H1 (cell line): ENCODE data around the gene NWD2. TPM values are rescaled to one million over a fixed set of nuclear protein-coding genes. Genes with fewer than 3 reads are reported as not detected.

Experiments
- CTCF ChIA-PET: fragments of 300-600 bp; sonication (Branson Sonifier 250); formaldehyde crosslinking; loops from one replicate; lab custom pipeline; 2021; ENCODE audit not compliant: partially characterized antibody; lab: Charles Lee
- POLR2A ChIA-PET: fragments of 300-600 bp; sonication (Branson Sonifier 250); formaldehyde crosslinking; loops from one replicate; lab custom pipeline; 2021; ENCODE audit warnings: inconsistent platforms; ENCODE audit not compliant: partially characterized antibody; lab: Charles Lee
- DNase-seq, 2 experiments: peaks; one replicate each; pipeline versions ENCODE4 v3.0.0 to v3.0.0-alpha.2; 2010 to 2022; ENCODE audit warnings: low spot score in 2 of 2, low read depth in 1 of 2, mixed read lengths in 1 of 2
- FAIRE-seq: peaks from 2 replicates; lab custom pipeline; 2011; peaks lifted over from hg19 to GRCh38; lab: Jason Lieb, UNC
- H2AFZ ChIP-seq: 2 replicates; pipeline ENCODE4 v1.8.1; 2012; ENCODE audit warnings: low read length, inconsistent platforms
- H2AK5ac ChIP-seq: 2 replicates; pipeline ENCODE4 v1.6.1; 2013; ENCODE audit warnings: low read depth, low read length
- H2BK120ac ChIP-seq: replicated peaks from 2 replicates; pipeline ENCODE3; 2013; ENCODE audit warnings: low read depth, low read length, inconsistent platforms
- H2BK12ac ChIP-seq: 2 replicates; pipeline ENCODE4 v1.6.1; 2013; ENCODE audit warnings: low read depth, low read length
- H2BK15ac ChIP-seq: 2 replicates; pipeline ENCODE4 v1.6.1; 2013; ENCODE audit warnings: low read length
- H2BK20ac ChIP-seq: 2 replicates; pipeline ENCODE4 v1.6.1; 2013; ENCODE audit warnings: low read length
- H2BK5ac ChIP-seq: 2 replicates; pipeline ENCODE4 v1.6.1; 2013; ENCODE audit warnings: low read depth, low read length
- H3K14ac ChIP-seq: 2 replicates; pipeline ENCODE4 v1.6.1; 2013; ENCODE audit warnings: inconsistent platforms; ENCODE audit not compliant: insufficient read length
- H3K18ac ChIP-seq: 2 replicates; pipeline ENCODE4 v1.6.1; 2013; ENCODE audit warnings: low read length; ENCODE audit errors: extremely low read depth
- H3K23ac ChIP-seq: 2 replicates; pipeline ENCODE4 v1.6.1; 2013; ENCODE audit warnings: inconsistent platforms; ENCODE audit not compliant: insufficient read length
- H3K23me2 ChIP-seq: 2 replicates; pipeline ENCODE4 v1.6.1; 2013; ENCODE audit warnings: low read depth, low read length
- H3K27ac ChIP-seq: 2 replicates; pipeline ENCODE4 v1.6.1; 2011; ENCODE audit warnings: low read depth, low read length, inconsistent platforms
- H3K27me3 ChIP-seq, 4 experiments: replicated peaks in 1 of 4; 1 replicate in 1 of 4; 2 replicates in 3 of 4; pipeline versions ENCODE4 v1.6.1 to v1.8.1; 2011 to 2013; ENCODE audit warnings: low read length in 3 of 4, mild to moderate bottlenecking in 3 of 4, inconsistent platforms in 2 of 4, mixed read lengths in 2 of 4, moderate library complexity in 1 of 4; ENCODE audit not compliant: control insufficient read depth in 3 of 4, insufficient read depth in 3 of 4; ENCODE audit errors: extremely low read depth in 1 of 4
- H3K36me3 ChIP-seq, 4 experiments: 2 replicates each; pipeline versions ENCODE4 v1.6.1 to v1.8.1; 2011 to 2013; ENCODE audit warnings: mild to moderate bottlenecking in 4 of 4, low read length in 3 of 4, moderate library complexity in 2 of 4, control low read depth in 1 of 4, inconsistent platforms in 1 of 4; ENCODE audit not compliant: insufficient read depth in 4 of 4, control insufficient read depth in 2 of 4
- H3K4ac ChIP-seq: replicated peaks from 2 replicates; pipeline ENCODE3; 2013; ENCODE audit warnings: low read length, low read depth, mixed read lengths, inconsistent platforms; ENCODE audit not compliant: insufficient read length
- H3K4me1 ChIP-seq, 4 experiments: replicated peaks in 1 of 4; 1 replicate in 1 of 4; 2 replicates in 3 of 4; pipeline versions ENCODE4 v1.6.1 to v1.8.1; 2011 to 2013; ENCODE audit warnings: low read length in 3 of 4, inconsistent platforms in 2 of 4, mixed read lengths in 1 of 4; ENCODE audit not compliant: insufficient read depth in 4 of 4, control insufficient read depth in 3 of 4
- H3K4me2 ChIP-seq, 2 experiments: 2 replicates each; pipeline versions ENCODE4 v1.6.1 to v1.8.1; 2011 to 2013; ENCODE audit warnings: low read depth in 2 of 2, low read length in 2 of 2, control low read depth in 1 of 2, inconsistent platforms in 1 of 2, mild to moderate bottlenecking in 1 of 2; ENCODE audit not compliant: insufficient read depth in 1 of 2
- H3K4me3 ChIP-seq, 4 experiments: fragments of 200-600, 300-600 bp in 1 of 4; sonication (generic), shearing (Covaris generic), sonication (Bioruptor Twin) in 1 of 4; 2 replicates each; pipeline versions ENCODE4 v1.5.1 to v1.8.1; 2011 to 2016; ENCODE audit warnings: low read length in 4 of 4, low read depth in 3 of 4, control low read depth in 2 of 4, inconsistent platforms in 2 of 4, mild to moderate bottlenecking in 2 of 4, mixed read lengths in 1 of 4, moderate library complexity in 1 of 4; ENCODE audit not compliant: insufficient read depth in 2 of 4; ENCODE audit errors: extremely low read depth in 1 of 4
- H3K56ac ChIP-seq: replicated peaks from 2 replicates; pipeline ENCODE3; 2013; ENCODE audit warnings: low read depth, mild to moderate bottlenecking, mixed read lengths, low read length, inconsistent platforms; ENCODE audit not compliant: insufficient read length
- H3K79me1 ChIP-seq: 2 replicates; pipeline ENCODE4 v1.6.1; 2013; ENCODE audit warnings: low read depth, low read length, control low read depth
- H3K79me2 ChIP-seq, 2 experiments: 2 replicates each; pipeline versions ENCODE4 v1.6.1 to v1.8.1; 2012 to 2013; ENCODE audit warnings: low read length in 2 of 2, mild to moderate bottlenecking in 2 of 2, inconsistent platforms in 1 of 2; ENCODE audit not compliant: insufficient read depth in 2 of 2, control insufficient read depth in 1 of 2
- H3K9ac ChIP-seq, 4 experiments: replicated peaks in 1 of 4; 1 replicate in 1 of 4; 2 replicates in 3 of 4; pipeline versions ENCODE4 v1.6.1 to v1.8.1; 2011 to 2013; ENCODE audit warnings: low read depth in 3 of 4, low read length in 3 of 4, control low read depth in 2 of 4, mild to moderate bottlenecking in 2 of 4, moderate library complexity in 2 of 4, inconsistent platforms in 1 of 4; ENCODE audit errors: extremely low read depth in 1 of 4
- H3K9me3 ChIP-seq, 2 experiments: 2 replicates each; pipeline versions ENCODE4 v1.6.1 to v1.8.1; 2012 to 2013; ENCODE audit warnings: mild to moderate bottlenecking in 2 of 2, moderate library complexity in 2 of 2, control low read depth in 1 of 2, inconsistent platforms in 1 of 2, low read depth in 1 of 2, low read length in 1 of 2, mixed read lengths in 1 of 2; ENCODE audit not compliant: insufficient read depth in 2 of 2
- H4K20me1 ChIP-seq, 2 experiments: replicated peaks in 1 of 2; 2 replicates each; pipeline versions ENCODE3 to v1.8.1; 2011 to 2013; ENCODE audit warnings: inconsistent platforms in 2 of 2, low read length in 2 of 2, mild to moderate bottlenecking in 1 of 2; ENCODE audit not compliant: insufficient read depth in 2 of 2, control insufficient read depth in 1 of 2
- H4K5ac ChIP-seq: 2 replicates; pipeline ENCODE4 v1.6.1; 2013; ENCODE audit warnings: low read length, low read depth, mixed read lengths, inconsistent platforms; ENCODE audit not compliant: insufficient read length
- H4K8ac ChIP-seq: 2 replicates; pipeline ENCODE4 v1.8.0; 2013; ENCODE audit warnings: mild to moderate bottlenecking, moderate library complexity, low read length, inconsistent platforms; ENCODE audit not compliant: insufficient read depth; ENCODE audit errors: extremely low read depth
- H4K91ac ChIP-seq: replicated peaks from 2 replicates; pipeline ENCODE3; 2013; ENCODE audit warnings: low read length, mixed read lengths, inconsistent platforms; ENCODE audit not compliant: insufficient read length
- TAF7 ChIP-seq: optimal IDR thresholded peaks from 2 replicates; pipeline ENCODE3; 2011; ENCODE audit warnings: low read depth, mild to moderate bottlenecking, inconsistent platforms, low read length, moderate library complexity, borderline replicate concordance
- WGBS, 2 experiments: shearing (Covaris generic) in 1 of 2; methylation state at CpG; one replicate each; pipeline versions ENCODE4 v1.1.6 to v1.1.7; 2013 to 2015; ENCODE audit warnings: low lambda C conversion rate in 2 of 2, mixed read lengths in 2 of 2, inconsistent platforms in 1 of 2, low coverage in 1 of 2, missing lambda C conversion rate in 1 of 2; ENCODE audit not compliant: insufficient replicate concordance in 2 of 2, insufficient coverage in 1 of 2, insufficient read length in 1 of 2; ENCODE audit errors: extremely low coverage in 1 of 2, missing lambda C conversion rate in 1 of 2; 5-methylcytosine and 5-hydroxymethylcytosine counted together
- polyA plus RNA-seq, 7 experiments: library from polyadenylated mRNA; depleted of rRNA in 3 of 7; stranded (reverse) in 5 of 7; unstranded in 2 of 7; fragments of >200 nt in 5 of 7; fragments of 200-250 nt in 2 of 7; gene quantifications; 1 replicate in 5 of 7; 2 replicates in 1 of 7; 4 replicates in 1 of 7; pipeline versions ENCODE4 v1.2.1 to v1.2.3, GENCODE V29; 2011 to 2013; ENCODE audit warnings: missing spikeins in 2 of 7, mixed read lengths in 2 of 7
- total RNA-seq: library from RNA; stranded (reverse); fragmentation: NEBNext Ultra II Directional; extraction: Animal tissue kit (Norgen Biotek cat#: 25700); gene quantifications from 2 replicates; pipeline ENCODE4 v1.2.1, GENCODE V29; 2021

The NWD2 gene
- total and polyA plus RNA-seq, 2 of the 8 experiments (the other 6 are each of a cell fraction or from before 2014, with no cell fraction given), result under 0.01 TPM; not detected in 1

DNA sequence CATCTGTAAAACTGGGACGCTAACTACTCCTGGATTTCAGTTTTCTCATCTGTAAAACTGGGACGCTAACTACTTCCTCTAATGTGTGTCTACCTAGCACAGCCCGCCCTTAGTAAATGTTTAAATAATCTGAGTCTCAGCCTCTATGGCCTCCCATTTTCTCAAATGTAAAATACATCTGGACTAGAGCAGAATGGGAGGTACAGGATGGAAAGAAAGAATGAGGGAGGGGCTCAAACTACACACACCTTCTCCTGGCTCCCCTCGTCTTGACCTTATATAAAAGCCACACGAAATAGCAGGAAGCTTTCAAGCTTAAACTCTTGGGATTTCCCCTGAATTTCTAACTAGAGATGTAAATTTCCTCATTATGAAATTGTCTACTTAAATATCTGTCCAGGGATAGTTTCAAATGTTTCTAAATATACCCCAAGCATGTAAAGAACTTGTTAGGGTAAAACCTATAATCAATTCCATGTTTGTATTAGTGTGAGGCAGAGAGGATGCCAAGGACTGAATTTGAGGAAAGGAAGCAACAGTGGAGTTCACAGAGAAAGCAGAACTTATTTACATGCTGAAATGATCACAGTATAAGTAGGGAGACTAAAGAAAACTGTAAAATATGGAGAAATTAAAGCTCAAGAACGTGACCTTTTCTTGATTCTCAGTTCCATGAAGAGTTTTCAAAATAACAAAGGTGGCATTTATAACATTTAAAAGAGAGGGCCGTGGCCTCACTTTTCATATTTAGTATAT lies 220.0 kb downstream of the NWD2 start:
- Histone ChIP-seq H4K91ac (no peak overlapping the region), H3K23ac (no peak overlapping the region), H2BK5ac (no peak overlapping the region), H3K27me3 (no peaks in the 10 kb centered on the region), H2AK5ac (no peak overlapping the region), H4K8ac (no peak overlapping the region), H2BK12ac (no peak overlapping the region), H3K9me3 (no peaks in the 10 kb centered on the region), H3K14ac (no peak overlapping the region), H3K18ac (no peak overlapping the region), H3K23me2 (no peaks in the 10 kb centered on the region), H3K79me1 (no peaks in the 10 kb centered on the region), H3K4me3 (no peak overlapping the region), H2BK15ac (no peak overlapping the region), H3K4me2 (no peak overlapping the region), H3K79me2 (no peaks in the 10 kb centered on the region), H4K20me1 (no peaks in the 10 kb centered on the region), H2AFZ (no peak overlapping the region), H4K5ac (no peak overlapping the region), H3K9ac (no peak overlapping the region), H3K36me3 (no peaks in the 10 kb centered on the region), H2BK120ac (no peak overlapping the region), H2BK20ac (no peak overlapping the region), H3K4me1 (peaks cover 0 to 3% (median 1%) of the 10 kb centered on the region in 4 experiments; a peak in 4 of 7 replicates), H3K4ac (no peak overlapping the region), H3K27ac (no peak overlapping the region), H3K56ac (no peak overlapping the region)
- FAIRE-seq (no peak), DNase-seq (no peak)
- ChIA-PET POLR2A (interaction anchor here (0.6 to 0.8 kb wide), 3 partner anchors 123 to 595 kb away, joined by 3 read pairs; no protein-coding TSS in a partner anchor), CTCF (interaction anchor here (0.7 to 2.7 kb wide), 10 partner anchors 10 to 575 kb away, joined by 3 to 9 read pairs (median 4); a partner anchor contains a TSS)
- no peak for TF ChIP-seq TAF7
- 83% methylated on average over 7 of the region's 7 CpGs; no CpG with 5 or more reads in 1 of the 2 experiments for WGBS, 2 experiments
